Parathyroid adenoma (tissue), 2 donors: ENCODE data around the gene CAPZB.

Experiments used
- H2AFZ ChIP-seq: fragments of 300-600 bp; sonication (generic); one replicate; pipeline ENCODE4 v1.7.0; 2017; ENCODE audit warnings: antibody characterized with exemption, mild to moderate bottlenecking
- H3K27ac ChIP-seq: fragments of 300-600 bp; sonication (generic); one replicate; pipeline ENCODE4 v1.7.0; 2017
- H3K27me3 ChIP-seq: fragments of 300-600 bp; sonication (generic); one replicate; pipeline ENCODE4 v1.7.0; 2017; ENCODE audit warnings: low read length; ENCODE audit not compliant: control insufficient read depth, insufficient read depth
- H3K36me3 ChIP-seq: fragments of 300-600 bp; sonication (generic); one replicate; pipeline ENCODE4 v1.7.0; 2017; ENCODE audit warnings: low read length; ENCODE audit not compliant: control insufficient read depth, insufficient read depth
- H3K4me1 ChIP-seq: fragments of 300-600 bp; sonication (generic); one replicate; pipeline ENCODE4 v1.7.0; 2017; ENCODE audit warnings: control low read depth
- H3K4me2 ChIP-seq: fragments of 300-600 bp; sonication (generic); one replicate; pipeline ENCODE4 v1.7.0; 2017; ENCODE audit warnings: low read length
- H3K4me3 ChIP-seq: fragments of 300-600 bp; sonication (generic); one replicate; pipeline ENCODE4 v1.7.0; 2017; ENCODE audit warnings: low read depth, low read length
- H3K79me2 ChIP-seq: fragments of 300-600 bp; sonication (generic); one replicate; pipeline ENCODE4 v1.7.0; 2017; ENCODE audit warnings: control low read depth
- H3K9ac ChIP-seq: fragments of 300-600 bp; sonication (generic); one replicate; pipeline ENCODE4 v1.7.0; 2017; ENCODE audit warnings: mild to moderate bottlenecking
- H3K9me3 ChIP-seq: fragments of 300-600 bp; sonication (generic); one replicate; pipeline ENCODE4 v1.7.0; 2017; ENCODE audit warnings: low read length; ENCODE audit not compliant: control insufficient read depth
- CTCF ChIP-seq: fragments of 300-600 bp; sonication (generic); IDR thresholded peaks from one replicate; pipeline ENCODE4 v1.7.0; 2017; ENCODE audit warnings: antibody characterized with exemption, mild to moderate bottlenecking
- donor health status: primary hyperparathyroidism.

CAPZB gene

GRCh38 chr1:19360016-19360415 lies 125.3 kb downstream of the CAPZB start:
- Histone ChIP-seq H3K4me3 (no peak overlapping the region), H3K9ac (no peak overlapping the region), H3K4me1 (no peaks in the 10 kb centered on the region), H3K27ac (no peak overlapping the region), H3K79me2 (peaks cover 3% of the 10 kb centered on the region), H3K9me3 (no peaks in the 10 kb centered on the region), H3K36me3 (no peaks in the 10 kb centered on the region), H3K27me3 (no peaks in the 10 kb centered on the region), H3K4me2 (no peak overlapping the region), H2AFZ (no peak overlapping the region)
- no peak for TF ChIP-seq CTCF

GRCh38 chr1:19359357-19359756 lies 126.0 kb downstream of the CAPZB start:
- no peak overlapping the region for H3K9ac ChIP-seq
- no peaks in the 10 kb centered on the region for H3K9me3 ChIP-seq
- H3K36me3 ChIP-seq = no peaks in the 10 kb centered on the region
- no peaks in the 10 kb centered on the region for H3K4me1 ChIP-seq
- TF ChIP-seq CTCF = no peak
- no peak overlapping the region for H2AFZ ChIP-seq
- H3K4me2 ChIP-seq = no peak overlapping the region
- H3K4me3 ChIP-seq = no peak overlapping the region
- H3K79me2 ChIP-seq = peaks cover 3% of the 10 kb centered on the region
- no peaks in the 10 kb centered on the region for H3K27me3 ChIP-seq
- H3K27ac ChIP-seq = no peak overlapping the region

- no peaks in the 10 kb centered on the region for H3K36me3 ChIP-seq
Observed at GRCh38 chr1:19358710-19359109, 126.6 kb downstream of the CAPZB start.

GRCh38 chr1:19357299-19357986 lies 127.9 kb downstream of the CAPZB start:
- Histone ChIP-seq H3K4me1 (no peaks in the 10 kb centered on the region), H3K36me3 (no peaks in the 10 kb centered on the region), H3K9ac (no peak overlapping the region), H3K27me3 (no peaks in the 10 kb centered on the region), H3K27ac (no peak overlapping the region), H3K4me3 (no peak overlapping the region), H3K4me2 (no peak overlapping the region), H3K9me3 (no peaks in the 10 kb centered on the region), H2AFZ (no peak overlapping the region), H3K79me2 (peaks cover 3% of the 10 kb centered on the region)
- TF ChIP-seq CTCF = no peak

More at GRCh38 chr1:19358710-19359109, 126.6 kb downstream of the CAPZB start:
- Histone ChIP-seq H3K4me3 (no peak overlapping the region), H3K79me2 (peaks cover 3% of the 10 kb centered on the region), H3K4me1 (no peaks in the 10 kb centered on the region), H3K27me3 (no peaks in the 10 kb centered on the region), H3K4me2 (no peak overlapping the region), H2AFZ (no peak overlapping the region), H3K27ac (no peak overlapping the region), H3K9ac (no peak overlapping the region), H3K9me3 (no peaks in the 10 kb centered on the region)
- no peak for TF ChIP-seq CTCF

- Histone ChIP-seq H3K27ac (no peak overlapping the region), H3K9me3 (no peaks in the 10 kb centered on the region), H3K9ac (no peak overlapping the region), H3K4me3 (no peak overlapping the region), H3K27me3 (no peaks in the 10 kb centered on the region), H2AFZ (no peak overlapping the region), H3K4me2 (no peak overlapping the region), H3K36me3 (no peaks in the 10 kb centered on the region), H3K79me2 (peaks cover 1% of the 10 kb centered on the region), H3K4me1 (no peaks in the 10 kb centered on the region)
- TF ChIP-seq CTCF = no peak
Observed at GRCh38 chr1:19356266-19356665, 129.1 kb downstream of the CAPZB start.
